K562 (cell line): ENCODE results near the gene FAM156A. TPM values are rescaled to one million over a fixed set of nuclear protein-coding genes. Genes with fewer than 3 reads are reported as not detected.
"Not testable (repeated sequence)": the region's sequence is repeated elsewhere in the genome, so short reads cannot be mapped to it uniquely, and the experiment has no call there.

ENCODE experiments used
- ATAC-seq: fragments of 200-7000 bp; cut with Tn5 transposase; 3 replicates; pipeline ENCODE4 v1.9.1; 2020; ENCODE audit warnings: moderate library complexity
- BruUV-seq: library from RNA; stranded (reverse); fragments of 400-500 nt; replicated peaks from 2 replicates; lab custom pipeline; 2021; lab: Mats Ljungman, UMichigan
- CTCF ChIA-PET: fragments of 300-600 bp; formaldehyde crosslinking; extraction: SDS; loops from one replicate; lab custom pipeline; 2021; ENCODE audit warnings: low intra/inter-chr PET ratio; lab: Yijun Ruan, JAX
- POLR2A ChIA-PET: fragments of 300-600, 350-650 bp; sonication (Branson Sonifier 250); formaldehyde crosslinking; extraction: SDS; loops from one replicate; lab custom pipeline; 2021; ENCODE audit warnings: antibody characterized with exemption, inconsistent platforms; lab: Yijun Ruan, JAX
- DNase-seq, 4 experiments: peaks; one replicate each; pipeline versions ENCODE4 v3.0.0 to v3.0.0-alpha.2; 2011 to 2018; ENCODE audit warnings: low spot score in 3 of 4, mixed read lengths in 3 of 4; ENCODE audit errors: extremely low read depth in 1 of 4
- FAIRE-seq: peaks from 2 replicates; lab custom pipeline; 2011; peaks lifted over from hg19 to GRCh38; lab: Jason Lieb, UNC
- H2AFZ ChIP-seq: 2 replicates; pipeline ENCODE4 v1.6.0; 2011; ENCODE audit warnings: low read depth, low read length, control low read depth, inconsistent platforms
- H3K27ac ChIP-seq: fragments of 200-600 bp; 3 replicates; pipeline ENCODE4 v1.8.0; 2011; ENCODE audit warnings: low read depth, mild to moderate bottlenecking, control low read depth, inconsistent platforms, low read length, moderate library complexity, mixed read lengths; ENCODE audit errors: extremely low read depth
- H3K27me3 ChIP-seq, 2 experiments: fragments of 300-600 bp in 1 of 2; 2 replicates in 1 of 2; 3 replicates in 1 of 2; pipeline versions ENCODE4 v1.6.0 to v1.8.0; 2011; ENCODE audit warnings: inconsistent platforms in 2 of 2, low read length in 2 of 2, mild to moderate bottlenecking in 1 of 2, mixed read lengths in 1 of 2, moderate library complexity in 1 of 2; ENCODE audit not compliant: control insufficient read depth in 2 of 2, insufficient read depth in 2 of 2
- H3K36me3 ChIP-seq: fragments of 300-600 bp; 3 replicates; pipeline ENCODE4 v1.8.0; 2011; ENCODE audit warnings: mild to moderate bottlenecking, low read length, inconsistent platforms; ENCODE audit not compliant: control insufficient read depth, insufficient read depth
- H3K4me1 ChIP-seq, 2 experiments: fragments of 200-600 bp in 1 of 2; replicated peaks in 1 of 2; 2 replicates in 1 of 2; 3 replicates in 1 of 2; pipeline versions ENCODE4 v1.5.1 to v1.8.0; 2011; ENCODE audit warnings: inconsistent platforms in 2 of 2, low read length in 2 of 2, mild to moderate bottlenecking in 1 of 2, mixed read lengths in 1 of 2, moderate library complexity in 1 of 2; ENCODE audit not compliant: control insufficient read depth in 2 of 2, insufficient read depth in 2 of 2
- H3K4me2 ChIP-seq: 2 replicates; pipeline ENCODE4 v1.6.1; 2011; ENCODE audit warnings: low read length, control low read depth, inconsistent platforms, mixed read lengths; ENCODE audit not compliant: insufficient read depth
- H3K4me3 ChIP-seq: fragments of 200-600 bp; sonication (generic), shearing (Covaris generic); 2 replicates; pipeline ENCODE4 v1.5.1; 2016; ENCODE audit warnings: control low read depth, inconsistent platforms
- H3K79me2 ChIP-seq: fragments of 200-600 bp; 3 replicates; pipeline ENCODE4 v1.8.0; 2011; ENCODE audit warnings: low read length, inconsistent platforms; ENCODE audit not compliant: control insufficient read depth, insufficient read depth
- H3K9ac ChIP-seq, 2 experiments: 2 replicates each; pipeline versions ENCODE4 v1.6.0 to v1.6.1; 2011; ENCODE audit warnings: low read depth in 2 of 2, low read length in 2 of 2, control low read depth in 1 of 2, inconsistent platforms in 1 of 2, mild to moderate bottlenecking in 1 of 2, mixed read lengths in 1 of 2; ENCODE audit not compliant: insufficient read depth in 1 of 2
- H3K9me1 ChIP-seq: one replicate; pipeline ENCODE4 v1.6.0; 2011; ENCODE audit warnings: inconsistent platforms, mild to moderate bottlenecking, low read length, moderate library complexity; ENCODE audit not compliant: control insufficient read depth, insufficient read depth
- H3K9me3 ChIP-seq: replicated peaks from 2 replicates; pipeline ENCODE4 v1.5.1; 2011; ENCODE audit warnings: low read depth, low read length, inconsistent platforms; ENCODE audit not compliant: control insufficient read depth, insufficient read depth
- H4K20me1 ChIP-seq: replicated peaks from 2 replicates; pipeline ENCODE4 v1.6.1; 2011; ENCODE audit warnings: low read length, inconsistent platforms, mixed read lengths; ENCODE audit not compliant: control insufficient read depth, insufficient read depth
- CREM ChIP-seq: IDR thresholded peaks from 2 replicates; pipeline ENCODE4 v1.6.1; 2014; ENCODE audit warnings: antibody characterized with exemption, low read depth
- CTCF ChIP-seq, 3 experiments: IDR thresholded peaks in 2 of 3; conservative IDR thresholded peaks in 1 of 3; 2 replicates each; pipeline ENCODE4 v1.5.1; 2011 to 2012; ENCODE audit warnings: low read length in 3 of 3, mild to moderate bottlenecking in 3 of 3, control low read depth in 2 of 3, improper control_type of control experiment in 1 of 3, inconsistent platforms in 1 of 3, low read depth in 1 of 3, mixed read lengths in 1 of 3, moderate library complexity in 1 of 3; ENCODE audit not compliant: insufficient read depth in 2 of 3
- MYC ChIP-seq, 2 experiments: fragments of 250-450 bp in 1 of 2; sonication (Bioruptor Pico) in 1 of 2; IDR thresholded peaks; 2 replicates each; pipeline versions ENCODE4 v1.5.1 to v1.6.1; 2012 to 2021; ENCODE audit warnings: low read depth in 2 of 2, borderline replicate concordance in 1 of 2, improper control_type of control experiment in 1 of 2, low read length in 1 of 2, mild to moderate bottlenecking in 1 of 2, moderate library complexity in 1 of 2
- RAD21 ChIP-seq, 2 experiments: fragments of 250-450 bp in 1 of 2; fragments of 450-650 bp in 1 of 2; sonication (Bioruptor Pico) in 1 of 2; formaldehyde crosslinking in 1 of 2; IDR thresholded peaks in 1 of 2; conservative IDR thresholded peaks in 1 of 2; 2 replicates each; pipeline versions ENCODE4 v1.4.0 to v1.8.0; 2020 to 2022; ENCODE audit warnings: mild to moderate bottlenecking in 2 of 2, moderate library complexity in 1 of 2
- REST ChIP-seq, 2 experiments: fragments of 450-650 bp; formaldehyde crosslinking in 1 of 2; IDR thresholded peaks; 2 replicates each; pipeline versions ENCODE4 v1.4.0 to v1.6.1; 2014 to 2020; ENCODE audit warnings: mild to moderate bottlenecking in 2 of 2, borderline replicate concordance in 1 of 2, low read depth in 1 of 2
- SMC3 ChIP-seq: conservative IDR thresholded peaks from 2 replicates; pipeline ENCODE4 v1.6.1; 2011; ENCODE audit warnings: low read depth, low read length, improper control_type of control experiment; ENCODE audit not compliant: insufficient read depth
- WGBS: fragments of 100-300 bp; shearing (Covaris generic); methylation state at CpG from one replicate; pipeline ENCODE4 v1.1.6; 2016; ENCODE audit warnings: low coverage, mixed read lengths; ENCODE audit not compliant: insufficient coverage; ENCODE audit errors: missing lambda C conversion rate; 5-methylcytosine and 5-hydroxymethylcytosine counted together
- in situ Hi-C: fragments of 300-500 bp; cut with MboI; formaldehyde crosslinking; loops from 4 replicates; pipeline ENCODE4 v1.15.0; 2018; ENCODE audit warnings: inconsistent platforms, mixed read lengths
- intact Hi-C: fragments of 100-400 bp; cut with micrococcal nuclease; formaldehyde crosslinking; loops from 2 replicates; pipeline ENCODE4 v1.14.2; 2022
- polyA plus RNA-seq, 8 experiments: library from polyadenylated mRNA; depleted of rRNA in 4 of 8; stranded (reverse) in 5 of 8; unstranded in 3 of 8; fragments of >200 nt; fragmentation: Nextera tagmentation in 2 of 8; fragmentation: Illumina TruSeq in 1 of 8; extraction: Ambion mirVana in 2 of 8; extraction: Trizol in 1 of 8; gene quantifications; 2 replicates each; pipeline versions ENCODE4 v1.2.1 to v1.2.3, GENCODE V29; 2011 to 2014; ENCODE audit warnings: inconsistent platforms in 1 of 8, missing spikeins in 1 of 8
- total RNA-seq, 7 experiments: library from RNA; depleted of rRNA in 6 of 7; stranded (reverse); fragments of >200 nt in 6 of 7; fragmentation: Illumina TruSeq in 2 of 7; extraction: Trizol in 2 of 7; gene quantifications; 2 replicates each; pipeline versions ENCODE4 v1.2.1 to v1.2.3, GENCODE V29; 2011 to 2021; ENCODE audit warnings: low replicate concordance in 1 of 7

Gene FAM156A
- total and polyA plus RNA-seq, 9 of the 15 experiments (the other 6 are each of a cell fraction or from before 2014, with no cell fraction given): 1.9 to 20.3 (median 8.6) TPM

GRCh38 chrX:52990011-52990631, 31.8 kb upstream of the FAM156A start:
- H2AFZ ChIP-seq; H3K79me2 ChIP-seq; H4K20me1 ChIP-seq; H3K4me2 ChIP-seq; H3K9me1 ChIP-seq; intact Hi-C loops; CTCF ChIA-PET; POLR2A ChIA-PET; H3K36me3 ChIP-seq; H3K9me3 ChIP-seq; BruUV-seq; H3K4me1 ChIP-seq; H3K9ac ChIP-seq; H3K27me3 ChIP-seq; in situ Hi-C loops; H3K27ac ChIP-seq; H3K4me3 ChIP-seq; TF ChIP-seq MYC (CRISPR knock-in tag; IDR thresholded peaks at IDR 0.05; ENCODE audit: borderline replicate concordance, low read depth); REST (CRISPR knock-in tag; IDR thresholded peaks at IDR 0.05; ENCODE audit: low read depth): not testable (repeated sequence)
- ATAC-seq (peak; percentile 97), FAIRE-seq (peak; percentile 97), DNase-seq (peak; percentile 47 to 69 (median 52))
- WGBS: 23% methylated on average over 5 of the region's 7 CpGs
- TF ChIP-seq RAD21 (CRISPR knock-in tag; conservative IDR thresholded peaks at IDR 0.05 in 1 of 2, IDR thresholded peaks at IDR 0.05 in 1 of 2): peak in 1 of 2 experiments; percentile 64; a peak in 2 of 4 replicates
- 0 out of 2 replicates have a peak, but pooled peaks have one; percentile 17 for TF ChIP-seq MYC (IDR thresholded peaks at IDR 0.05; ENCODE audit: low read depth, low read length)
- TF ChIP-seq CREM: peak; percentile 19; the same call in 1 of the 2 replicates
- TF ChIP-seq SMC3: 0 out of 2 replicates have a peak, but pooled peaks have one; percentile 9
- peak; percentile 49 to 67 (median 64) for TF ChIP-seq CTCF (IDR thresholded peaks at IDR 0.05 in 2 of 3, conservative IDR thresholded peaks at IDR 0.05 in 1 of 3; ENCODE audit: insufficient read depth in 2 of 3, low read depth in 1 of 3, low read length in 3 of 3)
- TF ChIP-seq REST (IDR thresholded peaks at IDR 0.05; ENCODE audit: borderline replicate concordance): peak; percentile 23; the same call in 1 of the 2 replicates
